GM23338 (cell line): ENCODE data around the gene PLXNC1. TPM values are rescaled to one million over a fixed set of nuclear protein-coding genes. Genes with fewer than 3 reads are reported as not detected.

Experiments used
- ATAC-seq: fragments of 200-7000 bp; cut with Tn5 transposase; 3 replicates; pipeline ENCODE4 v1.9.1; 2020
- DNase-seq: peaks from one replicate; pipeline ENCODE4 v3.0.0-alpha.2; 2015; ENCODE audit warnings: low spot score
- H2AFZ ChIP-seq: fragments of 200-600 bp; sonication (generic); 2 replicates; pipeline ENCODE4 v1.8.0; 2016; ENCODE audit warnings: antibody characterized with exemption, mild to moderate bottlenecking, moderate library complexity
- H3F3A ChIP-seq: fragments of 200-600 bp; sonication (generic); replicated peaks from 2 replicates; pipeline ENCODE4 v1.8.0; 2017; ENCODE audit warnings: antibody characterized with exemption, mixed run types, low read depth
- H3K27ac ChIP-seq: fragments of 200-600 bp; sonication (generic); 2 replicates; pipeline ENCODE4 v1.6.1; 2016; ENCODE audit warnings: low read depth
- H3K27me3 ChIP-seq: fragments of 200-600 bp; sonication (generic); 2 replicates; pipeline ENCODE4 v1.8.0; 2016; ENCODE audit warnings: mild to moderate bottlenecking, mixed run types, moderate library complexity; ENCODE audit not compliant: insufficient read depth
- H3K36me3 ChIP-seq: fragments of 200-600 bp; sonication (generic); 2 replicates; pipeline ENCODE4 v1.8.0; 2016; ENCODE audit warnings: mild to moderate bottlenecking; ENCODE audit not compliant: insufficient read depth
- H3K4me1 ChIP-seq: fragments of 200-600 bp; sonication (generic); 2 replicates; pipeline ENCODE4 v1.8.0; 2016; ENCODE audit warnings: mild to moderate bottlenecking, moderate library complexity; ENCODE audit not compliant: insufficient read depth
- H3K4me2 ChIP-seq: fragments of 200-600 bp; sonication (generic); 2 replicates; pipeline ENCODE4 v1.7.1; 2017; ENCODE audit warnings: mixed run types
- H3K4me3 ChIP-seq: fragments of 200-600 bp; sonication (generic); 2 replicates; pipeline ENCODE4 v1.6.1; 2016; ENCODE audit warnings: mixed run types
- H3K79me2 ChIP-seq: fragments of 200-600 bp; sonication (generic); replicated peaks from 2 replicates; pipeline ENCODE4 v1.8.0; 2017; ENCODE audit warnings: mild to moderate bottlenecking; ENCODE audit not compliant: insufficient read depth
- H3K9me2 ChIP-seq: fragments of 200-600 bp; sonication (generic); 2 replicates; pipeline ENCODE4 v1.8.0; 2017; ENCODE audit not compliant: insufficient read depth
- H4K20me1 ChIP-seq: fragments of 200-600 bp; sonication (generic); replicated peaks from 2 replicates; pipeline ENCODE4 v1.8.0; 2017; ENCODE audit warnings: mild to moderate bottlenecking; ENCODE audit not compliant: insufficient read depth
- H3K27ac Mint-ChIP-seq: 2 replicates; pipeline ENCODE4 v1.8.0; 2020; ENCODE audit warnings: inconsistent platforms, mild to moderate bottlenecking, moderate library complexity, mixed read lengths
- H3K27me3 Mint-ChIP-seq: 3 replicates; pipeline ENCODE4 v1.8.0; 2022; ENCODE audit warnings: low read depth, mild to moderate bottlenecking, moderate library complexity, mixed read lengths, inconsistent platforms; ENCODE audit not compliant: insufficient read depth, poor library complexity
- H3K36me3 Mint-ChIP-seq: 3 replicates; pipeline ENCODE4 v1.8.0; 2021; ENCODE audit warnings: low read depth, mild to moderate bottlenecking, inconsistent platforms, moderate library complexity, mixed read lengths
- H3K4me1 Mint-ChIP-seq: 3 replicates; pipeline ENCODE4 v1.8.0; 2020; ENCODE audit warnings: mild to moderate bottlenecking, inconsistent platforms, mixed read lengths
- H3K4me3 Mint-ChIP-seq: 3 replicates; pipeline ENCODE4 v1.8.0; 2021; ENCODE audit warnings: moderate library complexity, mild to moderate bottlenecking, inconsistent platforms, mixed read lengths
- H3K9me3 Mint-ChIP-seq: 3 replicates; pipeline ENCODE4 v1.8.0; 2020; ENCODE audit warnings: moderate library complexity, mild to moderate bottlenecking, inconsistent platforms, mixed read lengths
- CREB1 ChIP-seq: fragments of 250-450 bp; sonication (Bioruptor Pico); IDR thresholded peaks from 2 replicates; pipeline ENCODE4 v1.5.0; 2020; ENCODE audit warnings: low read depth, mild to moderate bottlenecking, moderate library complexity
- EZH2 ChIP-seq: fragments of 200-600 bp; sonication (generic); IDR thresholded peaks from one replicate; pipeline ENCODE4 v1.8.0; 2017; ENCODE audit warnings: antibody characterized with exemption, mild to moderate bottlenecking, low read depth; ENCODE audit not compliant: unreplicated experiment
- EZH2phosphoT487 ChIP-seq: fragments of 200-600 bp; sonication (generic); IDR thresholded peaks from one replicate; pipeline ENCODE4 v1.8.1; 2018; ENCODE audit warnings: antibody characterized with exemption; ENCODE audit not compliant: unreplicated experiment
- POLR2AphosphoS5 ChIP-seq: IDR thresholded peaks from 2 replicates; pipeline ENCODE4 v1.6.1; 2016; ENCODE audit warnings: antibody characterized with exemption, low read depth
- STAT1 ChIP-seq: IDR thresholded peaks from one replicate; pipeline ENCODE4 v1.6.1; 2016; ENCODE audit warnings: antibody characterized with exemption; ENCODE audit not compliant: unreplicated experiment
- ZNF114 ChIP-seq: fragments of 250-450 bp; sonication (Bioruptor Pico); IDR thresholded peaks from 2 replicates; pipeline ENCODE4 v1.5.0; 2020; ENCODE audit warnings: mild to moderate bottlenecking, moderate library complexity
- ZNF331 ChIP-seq: fragments of 250-450 bp; sonication (Bioruptor Pico); IDR thresholded peaks from 2 replicates; pipeline ENCODE4 v1.5.0; 2020; ENCODE audit warnings: low read depth, mild to moderate bottlenecking, moderate library complexity
- polyA plus RNA-seq: library from polyadenylated mRNA; unstranded; fragments of >200 nt; fragmentation: Nextera tagmentation; extraction: Ambion mirVana; gene quantifications from 2 replicates; pipeline ENCODE4 v1.2.1, GENCODE V29; 2016
- total RNA-seq: library from RNA; depleted of rRNA; stranded (reverse); fragments of >200 nt; shearing (Covaris generic); gene quantifications from 2 replicates; pipeline ENCODE4 v1.2.3, GENCODE V29; 2014
- TF ChIP-seq, protein P1 (sequence below): IDR thresholded peaks from 2 replicates; pipeline ENCODE4 v1.6.1; 2016; ENCODE audit warnings: antibody characterized with exemption
- TF ChIP-seq, protein P2 (sequence below), 2 experiments: fragments of 200-600 bp in 1 of 2; sonication (generic) in 1 of 2; conservative IDR thresholded peaks; 2 replicates each; pipeline versions ENCODE4 v1.5.1 to v1.6.1; 2016 to 2017; ENCODE audit warnings: antibody characterized with exemption in 2 of 2, low read depth in 2 of 2, mild to moderate bottlenecking in 2 of 2, moderate library complexity in 1 of 2
- TF ChIP-seq, protein P3 (sequence below): IDR thresholded peaks from one replicate; pipeline ENCODE4 v1.6.1; 2018; ENCODE audit warnings: antibody characterized with exemption; ENCODE audit not compliant: unreplicated experiment
- TF ChIP-seq, protein P4 (sequence below): fragments of 250-450 bp; sonication (Bioruptor Pico); IDR thresholded peaks from 2 replicates; pipeline ENCODE4 v1.5.0; 2020; ENCODE audit warnings: mild to moderate bottlenecking, moderate library complexity

Gene PLXNC1
- total and polyA plus RNA-seq, 2 experiments from 2014 or later, result 1.9 to 6.5 TPM

DNA sequence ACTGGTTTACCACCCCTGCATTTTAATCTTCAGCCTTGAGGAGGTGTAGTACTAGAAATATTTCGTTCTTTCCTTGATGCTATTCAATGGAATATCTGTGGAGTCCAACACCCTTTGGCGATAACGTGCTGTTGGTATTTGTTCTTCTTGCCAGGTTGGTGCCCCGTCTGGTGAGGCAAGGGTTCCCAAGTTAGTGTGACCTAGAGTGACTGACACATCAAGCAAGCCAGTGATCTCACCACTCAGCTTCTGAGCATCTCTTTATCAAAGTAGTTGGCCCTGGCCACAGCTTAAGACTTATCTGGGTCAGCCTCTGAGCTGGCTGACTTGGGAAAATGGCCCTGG lies 60.2 kb downstream of the PLXNC1 start (continued):
- no peak for TF ChIP-seq STAT1
- no peak for TF ChIP-seq EZH2phosphoT487
- TF ChIP-seq, protein P1, sequence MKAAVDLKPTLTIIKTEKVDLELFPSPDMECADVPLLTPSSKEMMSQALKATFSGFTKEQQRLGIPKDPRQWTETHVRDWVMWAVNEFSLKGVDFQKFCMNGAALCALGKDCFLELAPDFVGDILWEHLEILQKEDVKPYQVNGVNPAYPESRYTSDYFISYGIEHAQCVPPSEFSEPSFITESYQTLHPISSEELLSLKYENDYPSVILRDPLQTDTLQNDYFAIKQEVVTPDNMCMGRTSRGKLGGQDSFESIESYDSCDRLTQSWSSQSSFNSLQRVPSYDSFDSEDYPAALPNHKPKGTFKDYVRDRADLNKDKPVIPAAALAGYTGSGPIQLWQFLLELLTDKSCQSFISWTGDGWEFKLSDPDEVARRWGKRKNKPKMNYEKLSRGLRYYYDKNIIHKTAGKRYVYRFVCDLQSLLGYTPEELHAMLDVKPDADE, result no peak
- TF ChIP-seq ZNF114, result no peak
- TF ChIP-seq ZNF331, result no peak
- no peak for TF ChIP-seq POLR2AphosphoS5
- no peak for TF ChIP-seq EZH2
- TF ChIP-seq, protein P2, sequence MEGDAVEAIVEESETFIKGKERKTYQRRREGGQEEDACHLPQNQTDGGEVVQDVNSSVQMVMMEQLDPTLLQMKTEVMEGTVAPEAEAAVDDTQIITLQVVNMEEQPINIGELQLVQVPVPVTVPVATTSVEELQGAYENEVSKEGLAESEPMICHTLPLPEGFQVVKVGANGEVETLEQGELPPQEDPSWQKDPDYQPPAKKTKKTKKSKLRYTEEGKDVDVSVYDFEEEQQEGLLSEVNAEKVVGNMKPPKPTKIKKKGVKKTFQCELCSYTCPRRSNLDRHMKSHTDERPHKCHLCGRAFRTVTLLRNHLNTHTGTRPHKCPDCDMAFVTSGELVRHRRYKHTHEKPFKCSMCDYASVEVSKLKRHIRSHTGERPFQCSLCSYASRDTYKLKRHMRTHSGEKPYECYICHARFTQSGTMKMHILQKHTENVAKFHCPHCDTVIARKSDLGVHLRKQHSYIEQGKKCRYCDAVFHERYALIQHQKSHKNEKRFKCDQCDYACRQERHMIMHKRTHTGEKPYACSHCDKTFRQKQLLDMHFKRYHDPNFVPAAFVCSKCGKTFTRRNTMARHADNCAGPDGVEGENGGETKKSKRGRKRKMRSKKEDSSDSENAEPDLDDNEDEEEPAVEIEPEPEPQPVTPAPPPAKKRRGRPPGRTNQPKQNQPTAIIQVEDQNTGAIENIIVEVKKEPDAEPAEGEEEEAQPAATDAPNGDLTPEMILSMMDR (conservative IDR thresholded peaks at IDR 0.05; ENCODE audit: low read depth in 2 of 2), result no peak
- TF ChIP-seq, protein P3, sequence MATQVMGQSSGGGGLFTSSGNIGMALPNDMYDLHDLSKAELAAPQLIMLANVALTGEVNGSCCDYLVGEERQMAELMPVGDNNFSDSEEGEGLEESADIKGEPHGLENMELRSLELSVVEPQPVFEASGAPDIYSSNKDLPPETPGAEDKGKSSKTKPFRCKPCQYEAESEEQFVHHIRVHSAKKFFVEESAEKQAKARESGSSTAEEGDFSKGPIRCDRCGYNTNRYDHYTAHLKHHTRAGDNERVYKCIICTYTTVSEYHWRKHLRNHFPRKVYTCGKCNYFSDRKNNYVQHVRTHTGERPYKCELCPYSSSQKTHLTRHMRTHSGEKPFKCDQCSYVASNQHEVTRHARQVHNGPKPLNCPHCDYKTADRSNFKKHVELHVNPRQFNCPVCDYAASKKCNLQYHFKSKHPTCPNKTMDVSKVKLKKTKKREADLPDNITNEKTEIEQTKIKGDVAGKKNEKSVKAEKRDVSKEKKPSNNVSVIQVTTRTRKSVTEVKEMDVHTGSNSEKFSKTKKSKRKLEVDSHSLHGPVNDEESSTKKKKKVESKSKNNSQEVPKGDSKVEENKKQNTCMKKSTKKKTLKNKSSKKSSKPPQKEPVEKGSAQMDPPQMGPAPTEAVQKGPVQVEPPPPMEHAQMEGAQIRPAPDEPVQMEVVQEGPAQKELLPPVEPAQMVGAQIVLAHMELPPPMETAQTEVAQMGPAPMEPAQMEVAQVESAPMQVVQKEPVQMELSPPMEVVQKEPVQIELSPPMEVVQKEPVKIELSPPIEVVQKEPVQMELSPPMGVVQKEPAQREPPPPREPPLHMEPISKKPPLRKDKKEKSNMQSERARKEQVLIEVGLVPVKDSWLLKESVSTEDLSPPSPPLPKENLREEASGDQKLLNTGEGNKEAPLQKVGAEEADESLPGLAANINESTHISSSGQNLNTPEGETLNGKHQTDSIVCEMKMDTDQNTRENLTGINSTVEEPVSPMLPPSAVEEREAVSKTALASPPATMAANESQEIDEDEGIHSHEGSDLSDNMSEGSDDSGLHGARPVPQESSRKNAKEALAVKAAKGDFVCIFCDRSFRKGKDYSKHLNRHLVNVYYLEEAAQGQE, result no peak

DNA sequence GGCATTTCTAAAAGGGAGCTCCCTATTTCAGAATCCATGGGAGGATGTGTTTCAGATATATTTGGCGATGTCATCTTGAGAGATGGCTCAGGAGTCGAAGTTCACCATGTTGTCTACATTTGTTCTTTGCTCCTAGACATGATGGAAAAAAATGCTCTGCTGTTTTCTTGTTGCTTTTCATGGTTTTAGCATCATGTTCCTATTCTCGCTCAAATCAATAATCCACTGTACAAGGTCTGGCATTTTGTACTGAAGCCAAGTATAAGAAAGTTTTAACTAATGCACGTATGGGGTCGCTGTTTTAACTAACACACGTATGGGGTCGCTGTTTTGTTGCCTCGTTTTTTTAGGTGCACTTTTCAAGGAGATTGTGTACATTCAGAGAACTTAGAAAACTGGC lies 60.9 kb downstream of the PLXNC1 start:
- no peak for ATAC-seq
- peaks cover 16% of the 10 kb centered on the region for H3K4me1 Mint-ChIP-seq
- TF ChIP-seq CREB1 (CRISPR knock-in tag), result no peak
- TF ChIP-seq POLR2AphosphoS5, result no peak
- no peak for TF ChIP-seq ZNF331
- TF ChIP-seq ZNF114, result no peak
- TF ChIP-seq, protein P4, sequence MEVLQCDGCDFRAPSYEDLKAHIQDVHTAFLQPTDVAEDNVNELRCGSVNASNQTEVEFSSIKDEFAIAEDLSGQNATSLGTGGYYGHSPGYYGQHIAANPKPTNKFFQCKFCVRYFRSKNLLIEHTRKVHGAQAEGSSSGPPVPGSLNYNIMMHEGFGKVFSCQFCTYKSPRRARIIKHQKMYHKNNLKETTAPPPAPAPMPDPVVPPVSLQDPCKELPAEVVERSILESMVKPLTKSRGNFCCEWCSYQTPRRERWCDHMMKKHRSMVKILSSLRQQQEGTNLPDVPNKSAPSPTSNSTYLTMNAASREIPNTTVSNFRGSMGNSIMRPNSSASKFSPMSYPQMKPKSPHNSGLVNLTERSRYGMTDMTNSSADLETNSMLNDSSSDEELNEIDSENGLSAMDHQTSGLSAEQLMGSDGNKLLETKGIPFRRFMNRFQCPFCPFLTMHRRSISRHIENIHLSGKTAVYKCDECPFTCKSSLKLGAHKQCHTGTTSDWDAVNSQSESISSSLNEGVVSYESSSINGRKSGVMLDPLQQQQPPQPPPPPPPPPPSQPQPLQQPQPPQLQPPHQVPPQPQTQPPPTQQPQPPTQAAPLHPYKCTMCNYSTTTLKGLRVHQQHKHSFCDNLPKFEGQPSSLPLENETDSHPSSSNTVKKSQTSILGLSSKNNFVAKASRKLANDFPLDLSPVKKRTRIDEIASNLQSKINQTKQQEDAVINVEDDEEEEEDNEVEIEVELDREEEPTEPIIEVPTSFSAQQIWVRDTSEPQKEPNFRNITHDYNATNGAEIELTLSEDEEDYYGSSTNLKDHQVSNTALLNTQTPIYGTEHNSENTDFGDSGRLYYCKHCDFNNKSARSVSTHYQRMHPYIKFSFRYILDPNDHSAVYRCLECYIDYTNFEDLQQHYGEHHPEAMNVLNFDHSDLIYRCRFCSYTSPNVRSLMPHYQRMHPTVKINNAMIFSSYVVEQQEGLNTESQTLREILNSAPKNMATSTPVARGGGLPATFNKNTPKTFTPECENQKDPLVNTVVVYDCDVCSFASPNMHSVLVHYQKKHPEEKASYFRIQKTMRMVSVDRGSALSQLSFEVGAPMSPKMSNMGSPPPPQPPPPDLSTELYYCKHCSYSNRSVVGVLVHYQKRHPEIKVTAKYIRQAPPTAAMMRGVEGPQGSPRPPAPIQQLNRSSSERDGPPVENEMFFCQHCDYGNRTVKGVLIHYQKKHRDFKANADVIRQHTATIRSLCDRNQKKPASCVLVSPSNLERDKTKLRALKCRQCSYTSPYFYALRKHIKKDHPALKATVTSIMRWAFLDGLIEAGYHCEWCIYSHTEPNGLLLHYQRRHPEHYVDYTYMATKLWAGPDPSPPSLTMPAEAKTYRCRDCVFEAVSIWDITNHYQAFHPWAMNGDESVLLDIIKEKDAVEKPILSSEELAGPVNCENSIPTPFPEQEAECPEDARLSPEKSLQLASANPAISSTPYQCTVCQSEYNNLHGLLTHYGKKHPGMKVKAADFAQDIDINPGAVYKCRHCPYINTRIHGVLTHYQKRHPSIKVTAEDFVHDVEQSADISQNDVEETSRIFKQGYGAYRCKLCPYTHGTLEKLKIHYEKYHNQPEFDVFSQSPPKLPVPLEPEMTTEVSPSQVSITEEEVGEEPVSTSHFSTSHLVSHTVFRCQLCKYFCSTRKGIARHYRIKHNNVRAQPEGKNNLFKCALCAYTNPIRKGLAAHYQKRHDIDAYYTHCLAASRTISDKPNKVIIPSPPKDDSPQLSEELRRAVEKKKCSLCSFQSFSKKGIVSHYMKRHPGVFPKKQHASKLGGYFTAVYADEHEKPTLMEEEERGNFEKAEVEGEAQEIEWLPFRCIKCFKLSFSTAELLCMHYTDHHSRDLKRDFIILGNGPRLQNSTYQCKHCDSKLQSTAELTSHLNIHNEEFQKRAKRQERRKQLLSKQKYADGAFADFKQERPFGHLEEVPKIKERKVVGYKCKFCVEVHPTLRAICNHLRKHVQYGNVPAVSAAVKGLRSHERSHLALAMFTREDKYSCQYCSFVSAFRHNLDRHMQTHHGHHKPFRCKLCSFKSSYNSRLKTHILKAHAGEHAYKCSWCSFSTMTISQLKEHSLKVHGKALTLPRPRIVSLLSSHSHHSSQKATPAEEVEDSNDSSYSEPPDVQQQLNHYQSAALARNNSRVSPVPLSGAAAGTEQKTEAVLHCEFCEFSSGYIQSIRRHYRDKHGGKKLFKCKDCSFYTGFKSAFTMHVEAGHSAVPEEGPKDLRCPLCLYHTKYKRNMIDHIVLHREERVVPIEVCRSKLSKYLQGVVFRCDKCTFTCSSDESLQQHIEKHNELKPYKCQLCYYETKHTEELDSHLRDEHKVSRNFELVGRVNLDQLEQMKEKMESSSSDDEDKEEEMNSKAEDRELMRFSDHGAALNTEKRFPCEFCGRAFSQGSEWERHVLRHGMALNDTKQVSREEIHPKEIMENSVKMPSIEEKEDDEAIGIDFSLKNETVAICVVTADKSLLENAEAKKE, result no peak
- TF ChIP-seq, protein P1, result no peak

More for the DNA sequence above, 60.9 kb downstream of the PLXNC1 start:
- H4K20me1 ChIP-seq, result no peaks in the 10 kb centered on the region
- Mint-ChIP-seq H3K9me3 (peaks cover 5% of the 10 kb centered on the region; the same call in 1 of the 3 replicates), H3K27me3 (peaks cover 3% of the 10 kb centered on the region), H3K4me3 (no peak overlapping the region), H3K36me3 (peaks cover 3% of the 10 kb centered on the region; the same call in 1 of the 3 replicates), H3K27ac (no peak overlapping the region)
- no peaks in the 10 kb centered on the region for H3F3A ChIP-seq
- no peak overlapping the region for H3K4me2 ChIP-seq
- peaks cover 19% of the 10 kb centered on the region for H3K4me1 ChIP-seq
- no peak overlapping the region for H3K4me3 ChIP-seq
- H3K79me2 ChIP-seq, result no peaks in the 10 kb centered on the region
- no peaks in the 10 kb centered on the region for H3K9me2 ChIP-seq
- H3K27me3 ChIP-seq, result no peaks in the 10 kb centered on the region
- DNase-seq, result no peak
- H3K36me3 ChIP-seq, result no peaks in the 10 kb centered on the region
- H3K27ac ChIP-seq, result no peak overlapping the region
- H2AFZ ChIP-seq, result no peak overlapping the region
